GM13977 (cell line): ENCODE data around the gene TTC9C.
"Not testable (repeated sequence)": the region's sequence is repeated elsewhere in the genome, so short reads cannot be mapped to it uniquely, and the experiment has no call there.

Experiments used
- DNase-seq: peaks from one replicate; pipeline ENCODE4 v3.0.0; 2012; ENCODE audit warnings: low spot score
- in situ Hi-C: fragments of 300-500 bp; cut with MboI; formaldehyde crosslinking; loops from one replicate; pipeline ENCODE4 v1.12.0; 2022; ENCODE audit warnings: low sequenced_read_pairs, low pct_unique_long_range_greater_than_20kb, mixed read lengths, inconsistent platforms; ENCODE audit not compliant: unreplicated experiment
- TF ChIP-seq, protein P1 (sequence below): IDR thresholded peaks from 2 replicates; pipeline ENCODE4 v1.5.1; 2012; ENCODE audit warnings: mild to moderate bottlenecking, control low read depth; ENCODE audit not compliant: insufficient read depth; ENCODE audit errors: extremely low read depth, missing control alignments

TTC9C gene

DNA sequence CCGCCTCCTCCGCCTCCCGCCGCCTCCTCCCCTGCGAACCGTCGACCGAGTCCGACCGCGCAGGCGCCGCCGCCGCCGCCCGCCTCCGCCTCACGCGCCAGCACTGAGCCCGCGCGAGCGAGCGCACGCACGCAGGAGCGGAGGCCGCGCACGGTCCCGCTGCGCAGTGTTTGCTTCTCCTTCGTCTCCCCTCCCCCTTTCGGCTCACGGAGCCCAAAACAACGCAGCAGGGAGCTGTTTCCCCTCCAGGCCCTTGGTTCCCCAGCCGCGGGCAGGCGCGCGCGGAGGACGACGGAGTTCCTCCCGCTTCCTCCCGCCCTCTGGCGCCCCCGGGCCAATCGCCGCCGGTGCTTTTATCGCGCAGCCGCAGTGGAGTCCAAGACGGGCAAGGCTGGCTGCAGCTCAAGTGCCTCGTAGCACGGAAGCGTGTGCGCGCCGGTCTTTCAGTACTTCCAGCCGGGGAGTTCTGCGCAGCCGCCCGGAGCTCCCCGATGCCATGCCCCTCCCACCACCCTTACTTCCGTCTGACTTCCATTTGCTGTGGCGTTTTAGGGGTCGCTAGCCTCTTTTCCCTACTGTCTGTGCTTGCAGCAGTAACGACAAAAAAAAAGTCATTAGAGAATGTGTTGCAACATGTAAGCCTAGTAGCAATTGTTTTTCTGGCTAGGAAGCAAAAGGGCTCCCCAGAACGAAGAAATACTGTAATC, 968 bp upstream of the TTC9C start, which contains the start of gene HNRNPUL2:
HNRNPUL2 (minus strand) TSS at position 293 of the 707 bp plus-strand sequence. CDS start 301 bp downstream, outside the sequence.
- DNase-seq = peak; percentile 99
- TF ChIP-seq, protein P1, sequence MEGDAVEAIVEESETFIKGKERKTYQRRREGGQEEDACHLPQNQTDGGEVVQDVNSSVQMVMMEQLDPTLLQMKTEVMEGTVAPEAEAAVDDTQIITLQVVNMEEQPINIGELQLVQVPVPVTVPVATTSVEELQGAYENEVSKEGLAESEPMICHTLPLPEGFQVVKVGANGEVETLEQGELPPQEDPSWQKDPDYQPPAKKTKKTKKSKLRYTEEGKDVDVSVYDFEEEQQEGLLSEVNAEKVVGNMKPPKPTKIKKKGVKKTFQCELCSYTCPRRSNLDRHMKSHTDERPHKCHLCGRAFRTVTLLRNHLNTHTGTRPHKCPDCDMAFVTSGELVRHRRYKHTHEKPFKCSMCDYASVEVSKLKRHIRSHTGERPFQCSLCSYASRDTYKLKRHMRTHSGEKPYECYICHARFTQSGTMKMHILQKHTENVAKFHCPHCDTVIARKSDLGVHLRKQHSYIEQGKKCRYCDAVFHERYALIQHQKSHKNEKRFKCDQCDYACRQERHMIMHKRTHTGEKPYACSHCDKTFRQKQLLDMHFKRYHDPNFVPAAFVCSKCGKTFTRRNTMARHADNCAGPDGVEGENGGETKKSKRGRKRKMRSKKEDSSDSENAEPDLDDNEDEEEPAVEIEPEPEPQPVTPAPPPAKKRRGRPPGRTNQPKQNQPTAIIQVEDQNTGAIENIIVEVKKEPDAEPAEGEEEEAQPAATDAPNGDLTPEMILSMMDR = no peak
- in situ Hi-C loops = no loop called here

DNA sequence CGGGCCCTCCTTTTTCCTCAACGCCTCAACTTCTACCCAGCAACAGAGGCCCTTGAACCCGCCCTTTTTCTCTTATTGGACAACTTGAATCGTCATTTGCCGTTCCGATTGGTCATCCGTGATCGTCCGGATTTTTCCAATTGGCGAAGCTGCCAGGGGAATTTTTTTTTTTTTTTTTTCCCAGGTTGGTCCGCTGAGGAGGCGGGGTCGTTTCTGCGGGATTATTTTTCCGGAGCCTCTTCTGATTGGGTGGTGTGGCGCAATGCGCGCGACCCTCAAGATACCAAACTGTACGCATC, 465 bp upstream of the TTC9C start:
- in situ Hi-C loops = no loop called here

DNA sequence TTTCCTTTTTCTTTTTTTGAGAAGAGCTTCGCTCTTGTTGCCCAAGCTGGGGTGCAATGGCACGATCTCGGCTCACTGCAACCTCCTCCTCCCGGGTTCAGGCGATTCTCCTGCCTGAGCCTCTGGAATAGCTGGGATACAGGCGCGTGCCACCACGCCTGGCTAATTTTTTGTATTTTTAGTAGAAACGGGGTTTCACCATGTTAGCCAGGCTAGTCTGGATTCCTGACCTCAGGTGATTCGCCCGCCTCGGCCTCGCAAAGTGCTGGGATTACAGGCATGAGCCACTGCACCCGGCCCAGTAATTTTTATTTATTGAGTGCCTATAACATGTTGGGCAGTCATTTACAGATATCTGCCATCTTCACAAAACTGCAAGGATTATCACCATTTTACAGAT, 1.8 kb downstream of the TTC9C start:
- in situ Hi-C loops, DNase-seq: not testable (repeated sequence)

More for the DNA sequence above, 465 bp upstream of the TTC9C start:
- peak; percentile 90 for DNase-seq
- TF ChIP-seq, protein P1 = no peak

GRCh38 chr11:62732830-62733229, 4.5 kb downstream of the TTC9C start:
- TF ChIP-seq, protein P1 = no peak
- in situ Hi-C loops = no loop called here
- no peak for DNase-seq

GRCh38 chr11:62737196-62737595, 8.9 kb downstream of the TTC9C start:
- DNase-seq = no peak
- in situ Hi-C loops = no loop called here
- TF ChIP-seq, protein P1 = no peak

- TF ChIP-seq, protein P1 = no peak
- DNase-seq = no peak
Observed at GRCh38 chr11:62747475-62748160, 19.3 kb downstream of the TTC9C start.

DNA sequence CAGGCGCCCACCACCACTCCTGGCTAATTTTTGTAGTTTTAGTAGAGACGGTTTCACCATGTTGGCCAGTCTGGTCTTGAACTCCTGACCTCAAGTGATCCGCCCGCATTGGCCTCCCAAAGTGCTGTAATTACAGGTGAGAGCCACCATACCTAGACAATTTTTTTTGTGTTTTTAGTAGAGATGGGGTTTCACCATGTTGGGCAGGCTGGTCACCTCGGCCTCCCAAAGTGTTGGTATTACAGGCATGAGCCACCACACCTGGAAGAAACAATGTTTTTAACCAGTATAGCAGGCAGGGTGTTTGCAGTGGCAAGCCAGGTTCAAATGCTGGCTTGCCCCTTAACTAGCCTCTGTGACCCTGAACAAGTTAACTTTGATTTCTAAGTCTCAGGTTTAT, 21.6 kb downstream of the TTC9C start:
- in situ Hi-C loops, DNase-seq: not testable (repeated sequence)

More at GRCh38 chr11:62747475-62748160, 19.3 kb downstream of the TTC9C start:
- in situ Hi-C loops = no loop called here
